ENCODE data around the gene NXPH4. TPM values are rescaled to one million over a fixed set of nuclear protein-coding genes. Genes with fewer than 3 reads are reported as not detected.
A peak's percentile ranks its signal among the peaks of the same experiment; 100 is the strongest.

NXPH4 gene
- total RNA-seq, 2 experiments from 2014 or later, result 0.81 to 1.1 TPM

GRCh38 chr12:57219205-57219992 is 2.8 kb downstream of the NXPH4 start:
- POLR2A ChIA-PET, result interaction anchor here (1.5 kb wide), 1 partner anchor 10 kb away, joined by 8 read pairs; the partner anchor contains the start of gene SHMT2

GRCh38 chr12:57219993-57220754 is 3.6 kb downstream of the NXPH4 start:
- Mint-ChIP-seq H3K27ac (no peak overlapping the region), H3K36me3 (ENCODE audit: low read depth) (peaks cover 3% of the 10 kb centered on the region), H3K27me3 (peaks cover 79% of the 10 kb centered on the region), H3K4me3 (no peak overlapping the region), H3K9me3 (no peaks in the 10 kb centered on the region), H3K4me1 (peaks cover 41% of the 10 kb centered on the region)
- DNase-seq, result no peak
- CTCF ChIA-PET, result interaction anchor here (8.5 kb wide), 1 partner anchor 21 kb away, joined by 253 read pairs; a partner anchor contains a TSS
- POLR2A ChIA-PET, result interaction anchor here (1.5 kb wide), 1 partner anchor 9 kb away, joined by 8 read pairs; the partner anchor contains the start of gene SHMT2

More at GRCh38 chr12:57219205-57219992, 2.8 kb downstream of the NXPH4 start:
- CTCF ChIA-PET, result interaction anchor here (8.5 kb wide), 1 partner anchor 22 kb away, joined by 253 read pairs; a partner anchor contains a TSS
- Mint-ChIP-seq H3K27ac (no peak overlapping the region), H3K27me3 (peaks cover 81% of the 10 kb centered on the region), H3K9me3 (no peaks in the 10 kb centered on the region), H3K36me3 (ENCODE audit: low read depth) (peaks cover 3% of the 10 kb centered on the region), H3K4me1 (peaks cover 41% of the 10 kb centered on the region), H3K4me3 (no peak overlapping the region)
- no peak for DNase-seq

GRCh38 chr12:57220770-57221168 is 4.2 kb downstream of the NXPH4 start:
- Mint-ChIP-seq H3K4me1 (peaks cover 40% of the 10 kb centered on the region), H3K9me3 (no peaks in the 10 kb centered on the region), H3K4me3 (no peak overlapping the region), H3K27me3 (peaks cover 77% of the 10 kb centered on the region), H3K36me3 (ENCODE audit: low read depth) (peaks cover 3% of the 10 kb centered on the region), H3K27ac (no peak overlapping the region)
- DNase-seq, result no peak
- ChIA-PET CTCF (no interaction called here), POLR2A (no interaction called here)

- Mint-ChIP-seq H3K27me3 (peaks cover 78% of the 10 kb centered on the region), H3K4me1 (peaks cover 39% of the 10 kb centered on the region), H3K4me3 (no peak overlapping the region), H3K9me3 (no peaks in the 10 kb centered on the region), H3K36me3 (ENCODE audit: low read depth) (peaks cover 3% of the 10 kb centered on the region), H3K27ac (no peak overlapping the region)
- DNase-seq, result no peak
- POLR2A ChIA-PET, result no interaction called here
- CTCF ChIA-PET, result interaction anchor here (4.3 kb wide), 1 partner anchor 19 kb away, joined by 80 read pairs; a partner anchor contains a TSS
These were observed 4.7 kb downstream of the NXPH4 start for GRCh38 chr12:57221169-57221917.

- ChIA-PET POLR2A (interaction anchor here (1.5 to 1.9 kb wide), 2 partner anchors 10 to 16 kb away, joined by 6 read pairs; no protein-coding TSS in a partner anchor), CTCF (interaction anchor here (1.0 to 4.3 kb wide), 3 partner anchors 9 to 230 kb away, joined by 3 to 80 read pairs (median 7); a partner anchor contains a TSS)
- Mint-ChIP-seq H3K27ac (no peak overlapping the region), H3K27me3 (peaks cover 81% of the 10 kb centered on the region), H3K9me3 (no peaks in the 10 kb centered on the region), H3K4me3 (no peak overlapping the region), H3K36me3 (ENCODE audit: low read depth) (peaks cover 3% of the 10 kb centered on the region), H3K4me1 (peaks cover 42% of the 10 kb centered on the region)
- DNase-seq, result no peak
These were observed 5.9 kb downstream of the NXPH4 start for GRCh38 chr12:57222286-57223190.

- Mint-ChIP-seq H3K4me3 (peak overlapping the region; percentile 5), H3K27ac (peak overlapping the region; percentile 31), H3K9me3 (no peaks in the 10 kb centered on the region), H3K27me3 (peaks cover 74% of the 10 kb centered on the region), H3K4me1 (peaks cover 42% of the 10 kb centered on the region), H3K36me3 (ENCODE audit: low read depth) (peaks cover 3% of the 10 kb centered on the region)
- peak; percentile 45 for DNase-seq
- CTCF ChIA-PET, result interaction anchor here (1.0 to 7.3 kb wide), 4 partner anchors 9 to 229 kb away, joined by 3 to 110 read pairs (median 44); a partner anchor contains a TSS
- POLR2A ChIA-PET, result interaction anchor here (0.9 to 4.3 kb wide), 5 partner anchors 9 to 19 kb away, joined by 4 to 34 read pairs (median 6); no protein-coding TSS in a partner anchor
These were observed 6.9 kb downstream of the NXPH4 start for GRCh38 chr12:57223191-57224165.

GRCh38 chr12:57224278-57224972 is 7.8 kb downstream of the NXPH4 start:
- POLR2A ChIA-PET, result interaction anchor here (0.9 to 4.3 kb wide), 4 partner anchors 9 to 18 kb away, joined by 4 to 34 read pairs (median 4); no protein-coding TSS in a partner anchor
- H3K36me3 Mint-ChIP-seq (ENCODE audit: low read depth), result peaks cover 3% of the 10 kb centered on the region
- peaks cover 64% of the 10 kb centered on the region for H3K27me3 Mint-ChIP-seq
- H3K9me3 Mint-ChIP-seq, result no peaks in the 10 kb centered on the region
- DNase-seq, result no peak
- CTCF ChIA-PET, result interaction anchor here (0.5 to 7.3 kb wide), 5 partner anchors 10 to 235 kb away, joined by 4 to 110 read pairs (median 5); a partner anchor contains a TSS
- H3K4me3 Mint-ChIP-seq, result no peak overlapping the region
- no peak overlapping the region for H3K27ac Mint-ChIP-seq
- H3K4me1 Mint-ChIP-seq, result peaks cover 50% of the 10 kb centered on the region

- Mint-ChIP-seq H3K4me1 (peaks cover 57% of the 10 kb centered on the region), H3K4me3 (peak overlapping the region; percentile 53), H3K36me3 (ENCODE audit: low read depth) (peaks cover 9% of the 10 kb centered on the region), H3K9me3 (no peaks in the 10 kb centered on the region), H3K27me3 (peaks cover 59% of the 10 kb centered on the region), H3K27ac (no peak overlapping the region)
- POLR2A ChIA-PET, result interaction anchor here (0.9 to 4.3 kb wide), 4 partner anchors 9 to 18 kb away, joined by 4 to 34 read pairs (median 4); no protein-coding TSS in a partner anchor
- CTCF ChIA-PET, result interaction anchor here (0.5 to 7.3 kb wide), 7 partner anchors 11 to 234 kb away, joined by 4 to 110 read pairs (median 16); a partner anchor contains a TSS
- peak; percentile 74 for DNase-seq
These were observed 8.5 kb downstream of the NXPH4 start for GRCh38 chr12:57224973-57225679.

- no peak for DNase-seq
- Mint-ChIP-seq H3K4me1 (peaks cover 62% of the 10 kb centered on the region), H3K9me3 (no peaks in the 10 kb centered on the region), H3K27ac (no peak overlapping the region), H3K36me3 (ENCODE audit: low read depth) (peaks cover 15% of the 10 kb centered on the region), H3K4me3 (peak overlapping the region; percentile 50), H3K27me3 (peaks cover 56% of the 10 kb centered on the region)
- ChIA-PET POLR2A (interaction anchor here (0.6 to 4.3 kb wide), 5 partner anchors 10 to 17 kb away, joined by 3 to 34 read pairs (median 5); no protein-coding TSS in a partner anchor), CTCF (interaction anchor here (1.1 to 7.3 kb wide), 5 partner anchors 12 to 233 kb away, joined by 3 to 110 read pairs (median 16); partner anchors contain the start of gene STAT6)
These were observed 9.2 kb downstream of the NXPH4 start for GRCh38 chr12:57225680-57226210.

Measured in activated CD4-positive, alpha-beta memory T cell treated with anti-CD3 and anti-CD28 coated beads, Interleukin-2, amount 10 ng/mL, durations not matched to agents 7 days and 5 days (primary cell).